Tibial nerve (tissue), 4 donors: Measurements from ENCODE around the gene DDX39A. TPM values are rescaled to one million over a fixed set of nuclear protein-coding genes. Genes with fewer than 3 reads are reported as not detected.

Source experiments
- DNase-seq, 2 donors: peaks; one replicate each; pipeline ENCODE4 v3.0.0-alpha.2; 2019; ENCODE audit warnings: low spot score in 2 of 2
- H3K27ac ChIP-seq, 4 donors: fragments of 200-600 bp; sonication (generic) in 3 of 4; one replicate each; pipeline ENCODE4 v1.5.1; 2017 to 2019; ENCODE audit warnings: mild to moderate bottlenecking in 1 of 4
- H3K27me3 ChIP-seq, 2 donors: fragments of 200-600 bp; sonication (generic) in 1 of 2; one replicate each; pipeline versions ENCODE4 v1.5.1 to v1.6.0; 2017 to 2019
- H3K36me3 ChIP-seq, 3 donors: fragments of 200-600 bp; sonication (generic); one replicate each; pipeline ENCODE4 v1.5.1; 2018 to 2019
- H3K4me1 ChIP-seq, 4 donors: fragments of 200-600 bp; sonication (generic) in 3 of 4; one replicate each; pipeline ENCODE4 v1.5.1; 2017 to 2019
- H3K4me3 ChIP-seq, 4 donors: fragments of 200-600 bp; sonication (generic) in 3 of 4; one replicate each; pipeline ENCODE4 v1.5.1; 2017 to 2019; ENCODE audit warnings: mild to moderate bottlenecking in 1 of 4, moderate library complexity in 1 of 4
- H3K9me3 ChIP-seq, 4 donors: fragments of 200-600 bp; sonication (generic) in 3 of 4; one replicate each; pipeline ENCODE4 v1.5.1; 2017 to 2019
- EP300 ChIP-seq, 2 donors: sonication (generic); formaldehyde crosslinking; IDR thresholded peaks; one replicate each; pipeline ENCODE4 v1.6.1; 2017; ENCODE audit warnings: antibody characterized with exemption in 2 of 2, mild to moderate bottlenecking in 1 of 2
- POLR2A ChIP-seq, 2 donors: fragments of 450-650 bp; IDR thresholded peaks; one replicate each; pipeline ENCODE4 v1.6.1; 2017; ENCODE audit warnings: antibody characterized with exemption in 2 of 2, mild to moderate bottlenecking in 2 of 2, moderate library complexity in 2 of 2
- WGBS, 2 donors: methylation state at CpG; one replicate each; pipeline ENCODE4 v1.1.5; 2018; 5-methylcytosine and 5-hydroxymethylcytosine counted together
- total RNA-seq, 4 donors: library from RNA; depleted of rRNA; stranded (reverse); fragments of >200 nt; gene quantifications; one replicate each; pipeline ENCODE4 v1.1.0, GENCODE V29; 2016
- TF ChIP-seq, protein P1 (sequence below), 5 experiments: fragments of 200-600 bp in 3 of 5; fragments of 450-650 bp in 2 of 5; sonication (generic) in 3 of 5; IDR thresholded peaks; one replicate each; pipeline ENCODE4 v1.5.1; 2016 to 2019; ENCODE audit warnings: antibody characterized with exemption in 5 of 5, mild to moderate bottlenecking in 3 of 5, moderate library complexity in 2 of 5

The DDX39A gene
- total RNA-seq, 4 donors from 2014 or later: 60.7 to 136 (median 92.6) TPM

DNA sequence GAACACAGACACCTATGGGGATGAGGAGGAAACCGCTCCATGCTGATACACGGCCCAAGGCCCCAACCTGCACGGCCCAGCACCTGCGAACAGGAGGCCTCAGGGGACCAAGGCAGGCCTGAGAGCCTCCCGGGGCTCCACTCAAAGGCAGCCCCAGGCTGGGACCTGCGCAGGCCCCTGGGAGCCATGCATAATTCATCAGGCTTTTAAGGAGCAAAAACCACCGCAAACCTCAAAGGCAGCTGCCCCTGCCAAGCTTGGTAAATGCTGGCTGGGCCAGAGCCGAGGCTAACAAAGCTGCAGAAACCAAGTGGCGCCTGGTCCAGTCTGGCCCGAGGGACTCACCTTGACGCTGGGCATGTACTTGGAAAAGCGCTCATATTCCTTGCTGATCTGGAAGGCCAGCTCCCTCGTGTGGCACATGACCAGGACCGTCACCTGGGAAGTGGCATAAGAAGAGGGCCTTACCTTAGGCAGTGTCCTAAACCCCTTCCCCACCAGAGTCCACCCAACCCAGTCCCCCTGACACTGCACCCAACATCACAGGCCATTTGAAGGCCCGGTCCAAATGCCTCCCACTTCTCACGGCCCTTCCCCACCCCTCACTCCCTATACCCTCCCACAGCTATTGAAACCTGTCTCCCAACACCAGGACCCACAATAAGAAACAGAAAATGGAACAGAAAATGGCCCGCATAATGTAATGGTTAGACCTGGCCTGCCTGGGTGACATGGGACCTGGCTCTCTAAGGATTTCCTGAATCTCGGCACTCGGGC lies 7.8 kb downstream of the DDX39A start:
- Histone ChIP-seq H3K9me3 (no peaks in the 10 kb centered on the region), H3K27me3 (no peaks in the 10 kb centered on the region), H3K27ac (no peak overlapping the region), H3K36me3 (peaks cover 9 to 73% (median 48%) of the 10 kb centered on the region in 3 donors), H3K4me1 (peaks cover 0 to 51% (median 17%) of the 10 kb centered on the region in 4 donors), H3K4me3 (no peak overlapping the region)
- WGBS, 2 donors: 85 to 92% methylated on average over 12 to 19 of the region's 19 CpGs
- TF ChIP-seq POLR2A (IDR thresholded peaks at IDR 0.05): no peak
- no peak for DNase-seq

DNA sequence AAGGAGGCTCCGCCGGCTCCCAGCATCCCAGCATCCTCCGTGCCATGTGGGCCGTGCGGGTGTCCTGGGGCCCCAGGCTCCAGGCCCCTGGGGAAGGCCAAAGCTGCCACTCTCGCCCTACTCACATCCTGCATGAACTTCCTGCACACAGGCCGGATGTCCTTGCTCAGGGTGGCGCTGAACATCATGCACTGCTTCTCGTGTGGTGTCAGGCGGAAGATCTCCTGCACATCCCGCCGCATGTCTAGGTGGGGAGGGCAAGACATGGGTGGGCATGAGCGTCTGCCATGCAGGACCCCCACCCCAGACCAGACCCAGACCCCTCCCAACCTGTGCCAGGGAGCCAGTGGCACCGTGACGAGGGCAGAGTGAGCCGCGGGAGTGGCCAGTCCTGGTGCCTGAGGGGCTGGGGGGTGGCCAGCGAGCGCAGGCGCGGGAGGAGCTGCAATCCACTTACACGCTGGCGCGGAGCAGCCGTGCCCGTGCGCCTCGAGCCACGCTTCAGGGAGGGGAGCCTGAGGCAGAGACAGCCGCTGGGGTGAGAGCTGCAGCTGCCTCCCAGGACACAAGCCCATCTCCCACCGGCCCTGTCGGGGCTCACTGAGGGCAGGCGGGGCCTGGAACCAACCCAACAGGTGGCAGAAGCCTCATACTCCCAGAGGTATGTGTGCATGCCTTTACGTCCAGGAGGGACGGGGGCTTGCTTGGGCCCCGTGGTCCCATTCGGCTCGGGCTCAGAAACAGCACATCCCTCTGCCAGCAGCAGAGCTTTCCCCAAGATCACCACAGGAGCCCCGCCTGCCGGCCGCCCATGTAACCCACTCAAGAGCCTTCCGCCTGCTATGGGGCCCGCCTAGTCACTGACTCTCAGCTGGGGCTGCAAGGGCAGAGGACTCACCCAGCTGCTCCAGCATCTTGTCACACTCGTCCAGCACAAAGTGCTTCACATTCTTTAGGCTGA lies 8.8 kb downstream of the DDX39A start:
- 92 to 93% methylated on average over 27 to 40 of the region's 44 CpGs for WGBS, 2 donors
- TF ChIP-seq, protein P1, sequence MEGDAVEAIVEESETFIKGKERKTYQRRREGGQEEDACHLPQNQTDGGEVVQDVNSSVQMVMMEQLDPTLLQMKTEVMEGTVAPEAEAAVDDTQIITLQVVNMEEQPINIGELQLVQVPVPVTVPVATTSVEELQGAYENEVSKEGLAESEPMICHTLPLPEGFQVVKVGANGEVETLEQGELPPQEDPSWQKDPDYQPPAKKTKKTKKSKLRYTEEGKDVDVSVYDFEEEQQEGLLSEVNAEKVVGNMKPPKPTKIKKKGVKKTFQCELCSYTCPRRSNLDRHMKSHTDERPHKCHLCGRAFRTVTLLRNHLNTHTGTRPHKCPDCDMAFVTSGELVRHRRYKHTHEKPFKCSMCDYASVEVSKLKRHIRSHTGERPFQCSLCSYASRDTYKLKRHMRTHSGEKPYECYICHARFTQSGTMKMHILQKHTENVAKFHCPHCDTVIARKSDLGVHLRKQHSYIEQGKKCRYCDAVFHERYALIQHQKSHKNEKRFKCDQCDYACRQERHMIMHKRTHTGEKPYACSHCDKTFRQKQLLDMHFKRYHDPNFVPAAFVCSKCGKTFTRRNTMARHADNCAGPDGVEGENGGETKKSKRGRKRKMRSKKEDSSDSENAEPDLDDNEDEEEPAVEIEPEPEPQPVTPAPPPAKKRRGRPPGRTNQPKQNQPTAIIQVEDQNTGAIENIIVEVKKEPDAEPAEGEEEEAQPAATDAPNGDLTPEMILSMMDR (IDR thresholded peaks at IDR 0.05): no peak
- TF ChIP-seq EP300 (IDR thresholded peaks at IDR 0.05) (no peak), POLR2A (IDR thresholded peaks at IDR 0.05) (no peak)
- Histone ChIP-seq H3K9me3 (no peaks in the 10 kb centered on the region), H3K4me3 (no peak overlapping the region), H3K27ac (no peak overlapping the region), H3K4me1 (peaks cover 0 to 49% (median 17%) of the 10 kb centered on the region in 4 donors), H3K36me3 (peaks cover 9 to 79% (median 48%) of the 10 kb centered on the region in 3 donors), H3K27me3 (no peaks in the 10 kb centered on the region)
- DNase-seq: no peak

DNA sequence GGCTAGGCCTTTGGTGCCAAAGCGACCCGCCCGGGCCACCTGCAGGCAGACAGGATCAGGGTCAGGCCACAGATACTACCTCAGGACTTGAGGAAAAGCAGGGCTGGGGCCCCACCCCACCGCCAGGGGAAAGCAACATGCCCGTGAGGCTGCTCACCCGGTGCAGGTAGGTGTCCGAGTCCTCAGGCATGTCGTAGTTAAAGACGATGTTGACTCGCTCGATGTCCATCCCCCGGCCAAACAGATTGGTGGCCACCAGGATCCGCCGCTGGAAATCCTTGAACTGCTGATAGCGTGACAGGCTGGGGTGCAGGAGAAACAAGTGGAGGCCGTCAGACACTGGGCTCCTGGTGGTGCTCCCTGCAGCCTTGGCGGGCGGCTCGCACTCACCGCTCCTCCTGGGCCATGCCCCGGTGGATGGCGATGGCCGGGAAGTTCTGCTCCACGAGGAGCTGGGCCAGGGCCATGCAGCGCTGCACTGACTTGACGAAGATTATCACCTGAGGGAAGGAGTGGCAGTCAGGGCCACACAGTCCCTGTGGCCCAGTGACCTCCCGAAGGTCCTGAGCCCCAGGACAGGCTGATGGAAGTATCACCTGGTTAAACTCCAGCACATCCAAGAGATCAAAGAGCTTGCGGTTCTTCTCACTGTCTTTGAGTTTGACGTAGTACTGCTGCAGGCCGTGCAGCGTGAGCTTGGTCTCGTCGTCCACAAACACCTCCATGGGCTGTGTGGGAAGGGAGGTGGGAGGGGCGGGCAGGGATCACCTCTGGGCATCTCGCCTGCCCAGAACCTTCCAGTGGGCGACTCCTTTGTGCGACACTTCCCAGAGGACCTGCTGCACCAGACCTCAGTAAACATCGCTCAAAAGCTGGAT lies 9.8 kb downstream of the DDX39A start:
- WGBS, 2 donors: 88 to 90% methylated on average over 31 to 38 of the region's 38 CpGs

DNA sequence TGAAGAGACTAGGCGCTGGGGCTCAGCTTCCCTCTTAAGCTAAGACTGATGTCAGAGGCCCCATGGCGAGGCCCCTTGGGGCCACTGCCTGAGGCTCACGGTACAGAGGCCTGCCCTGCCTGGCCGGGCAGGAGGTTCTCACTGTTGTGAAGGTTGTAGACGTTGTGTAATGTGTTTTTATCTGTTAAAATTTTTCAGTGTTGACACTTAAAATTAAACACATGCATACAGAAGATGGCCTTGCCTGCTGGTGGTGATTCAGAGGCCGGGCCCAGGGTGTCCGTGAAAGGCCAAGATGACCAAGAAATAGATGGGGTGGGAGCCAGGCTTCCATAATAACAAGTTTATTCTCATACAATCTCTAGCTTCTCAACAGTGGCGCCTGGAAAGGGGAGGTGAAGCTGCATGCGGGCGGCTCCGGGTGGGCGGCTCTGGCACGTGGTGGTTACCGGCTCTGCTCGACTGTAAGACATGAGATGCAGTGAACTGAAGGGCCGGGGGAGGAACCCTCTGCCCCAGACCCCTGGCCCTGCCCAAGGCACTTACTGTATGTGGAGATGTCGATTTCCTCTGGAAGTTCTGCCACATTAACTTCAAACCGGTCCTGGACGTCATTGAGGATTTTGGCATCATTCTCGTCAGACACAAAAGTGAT lies 10.5 kb downstream of the DDX39A start:
- Histone ChIP-seq H3K27me3 (no peaks in the 10 kb centered on the region), H3K9me3 (no peaks in the 10 kb centered on the region), H3K36me3 (peaks cover 9 to 92% (median 48%) of the 10 kb centered on the region in 3 donors), H3K4me1 (peaks cover 0 to 35% (median 11%) of the 10 kb centered on the region in 4 donors), H3K4me3 (no peak overlapping the region), H3K27ac (no peak overlapping the region)
- TF ChIP-seq POLR2A (IDR thresholded peaks at IDR 0.05) (no peak), EP300 (IDR thresholded peaks at IDR 0.05) (no peak)
- TF ChIP-seq, protein P1 (IDR thresholded peaks at IDR 0.05): no peak
- DNase-seq: no peak
- WGBS, 2 donors: 72 to 75% methylated on average over 18 to 19 of the region's 20 CpGs

More for the DNA sequence above, 9.8 kb downstream of the DDX39A start:
- Histone ChIP-seq H3K27me3 (no peaks in the 10 kb centered on the region), H3K4me3 (no peak overlapping the region), H3K27ac (no peak overlapping the region), H3K4me1 (peaks cover 0 to 43% (median 15%) of the 10 kb centered on the region in 4 donors), H3K9me3 (no peaks in the 10 kb centered on the region), H3K36me3 (peaks cover 9 to 86% (median 48%) of the 10 kb centered on the region in 3 donors)
- no peak for DNase-seq
- no peak for TF ChIP-seq POLR2A (IDR thresholded peaks at IDR 0.05)
- TF ChIP-seq, protein P1 (IDR thresholded peaks at IDR 0.05): no peak
- no peak for TF ChIP-seq EP300 (IDR thresholded peaks at IDR 0.05)
